Measurements from ENCODE around the gene TMCC1. TPM values are rescaled to one million over a fixed set of nuclear protein-coding genes. Genes with fewer than 3 reads are reported as not detected.

The TMCC1 gene
- total and polyA plus RNA-seq, 9 donors: 13.2 to 57.2 (median 42.4) TPM

- H3K27ac ChIP-seq: peak overlapping the region in 1 of 2 donors; percentile 74
- H3K4me1 ChIP-seq (ENCODE audit: insufficient read depth): peaks cover 44% of the 10 kb centered on the region
- DNase-seq: no peak
- H3K36me3 ChIP-seq: no peaks in the 10 kb centered on the region
- 77 to 81% (median 80%) methylated on average over 11 of the region's 11 CpGs for WGBS, 3 donors
- H3K9me3 ChIP-seq: no peaks in the 10 kb centered on the region
- no peak for TF ChIP-seq POLR2A (IDR thresholded peaks at IDR 0.05)
- TF ChIP-seq, protein P1, sequence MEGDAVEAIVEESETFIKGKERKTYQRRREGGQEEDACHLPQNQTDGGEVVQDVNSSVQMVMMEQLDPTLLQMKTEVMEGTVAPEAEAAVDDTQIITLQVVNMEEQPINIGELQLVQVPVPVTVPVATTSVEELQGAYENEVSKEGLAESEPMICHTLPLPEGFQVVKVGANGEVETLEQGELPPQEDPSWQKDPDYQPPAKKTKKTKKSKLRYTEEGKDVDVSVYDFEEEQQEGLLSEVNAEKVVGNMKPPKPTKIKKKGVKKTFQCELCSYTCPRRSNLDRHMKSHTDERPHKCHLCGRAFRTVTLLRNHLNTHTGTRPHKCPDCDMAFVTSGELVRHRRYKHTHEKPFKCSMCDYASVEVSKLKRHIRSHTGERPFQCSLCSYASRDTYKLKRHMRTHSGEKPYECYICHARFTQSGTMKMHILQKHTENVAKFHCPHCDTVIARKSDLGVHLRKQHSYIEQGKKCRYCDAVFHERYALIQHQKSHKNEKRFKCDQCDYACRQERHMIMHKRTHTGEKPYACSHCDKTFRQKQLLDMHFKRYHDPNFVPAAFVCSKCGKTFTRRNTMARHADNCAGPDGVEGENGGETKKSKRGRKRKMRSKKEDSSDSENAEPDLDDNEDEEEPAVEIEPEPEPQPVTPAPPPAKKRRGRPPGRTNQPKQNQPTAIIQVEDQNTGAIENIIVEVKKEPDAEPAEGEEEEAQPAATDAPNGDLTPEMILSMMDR (IDR thresholded peaks at IDR 0.05): no peak
- no peak for TF ChIP-seq EP300 (IDR thresholded peaks at IDR 0.05)
- no peaks in the 10 kb centered on the region for H3K27me3 ChIP-seq
- H3K4me3 ChIP-seq: no peak overlapping the region
- intact Hi-C loops (cut with DNase I): loop anchor here in 1 of 4 donors (5.0 kb wide), 1 partner anchor 36 kb away; no protein-coding TSS in a partner anchor
Observed at GRCh38 chr3:129598484-129598883, 295.0 kb downstream of the TMCC1 start.

GRCh38 chr3:129598000-129598381, 295.5 kb downstream of the TMCC1 start:
- no peaks in the 10 kb centered on the region for H3K9me3 ChIP-seq
- H3K4me1 ChIP-seq (ENCODE audit: insufficient read depth): peaks cover 45% of the 10 kb centered on the region
- H3K4me3 ChIP-seq: no peak overlapping the region
- TF ChIP-seq, protein P1 (IDR thresholded peaks at IDR 0.05): no peak
- TF ChIP-seq POLR2A (IDR thresholded peaks at IDR 0.05): no peak
- no peak for TF ChIP-seq EP300 (IDR thresholded peaks at IDR 0.05)
- 45 to 63% (median 53%) methylated on average over 5 of the region's 5 CpGs for WGBS, 3 donors
- H3K27me3 ChIP-seq: no peaks in the 10 kb centered on the region
- intact Hi-C loops (cut with DNase I): loop anchor here in 1 of 4 donors (5.0 kb wide), 1 partner anchor 36 kb away; no protein-coding TSS in a partner anchor
- DNase-seq: no peak
- H3K36me3 ChIP-seq: no peaks in the 10 kb centered on the region
- H3K27ac ChIP-seq: peak overlapping the region in 1 of 2 donors; percentile 74

Small RNAs within 50 kb of the gene (small RNA-seq; reads per million reads assigned to genes)
- gene RF00026 (not detected), gene RNY3P13 (not detected)

Other genes with a start within 250 kb of the TMCC1 start
- gene TRH, start 81.0 kb upstream of the TMCC1 start, total RNA-seq: 1 to 10 TPM in 3 of 7 donors, under 1 TPM in 4; 0.32 to 2.8 (median 0.81) TPM
- 1 to 10 TPM in 1 of 2 donors, under 1 TPM in 1; 0.54 to 1.0 TPM for gene TRH, start 81.0 kb upstream of the TMCC1 start, polyA plus RNA-seq
- 1 to 10 TPM in 3 of 7 donors, under 1 TPM in 2, not detected in 2; 0.54 to 3.5 (median 1.5) TPM for gene ALG1L2, start 188.1 kb upstream of the TMCC1 start, total RNA-seq
- gene ALG1L2, start 188.1 kb upstream of the TMCC1 start, polyA plus RNA-seq: not detected